Measurements from ENCODE around the gene YY1.

- TF ChIP-seq CTCF (conservative IDR thresholded peaks at IDR 0.05; ENCODE audit: low read depth, low read length) = no peak
- no peak for TF ChIP-seq EZH2 (IDR thresholded peaks at IDR 0.05; ENCODE audit: borderline replicate concordance, low read depth, low read length, poor library complexity, severe bottlenecking)
Measured at GRCh38 chr14:100295376-100296105, 56.6 kb downstream of the YY1 start.
